Osteocyte (in vitro differentiated cells): Measurements from ENCODE around the gene SLC16A12. TPM values are rescaled to one million over a fixed set of nuclear protein-coding genes. Genes with fewer than 3 reads are reported as not detected.
"Not testable (repeated sequence)": the region's sequence is repeated elsewhere in the genome, so short reads cannot be mapped to it uniquely, and the experiment has no call there.

Source experiments
- DNase-seq: peaks from one replicate; pipeline ENCODE4 v3.0.0; 2021; ENCODE audit warnings: mixed read lengths; ENCODE audit not compliant: unreplicated experiment; ENCODE audit errors: extremely low spot score
- H3K27ac Mint-ChIP-seq: one replicate; pipeline ENCODE4 v1.8.0; 2021; ENCODE audit warnings: mild to moderate bottlenecking, mixed read lengths; ENCODE audit not compliant: unreplicated experiment
- H3K27me3 Mint-ChIP-seq: one replicate; pipeline ENCODE4 v1.8.0; 2021; ENCODE audit warnings: mixed read lengths; ENCODE audit not compliant: unreplicated experiment
- H3K36me3 Mint-ChIP-seq: one replicate; pipeline ENCODE4 v1.8.0; 2021; ENCODE audit warnings: mixed read lengths; ENCODE audit not compliant: unreplicated experiment
- H3K4me1 Mint-ChIP-seq: one replicate; pipeline ENCODE4 v1.8.0; 2021; ENCODE audit warnings: mixed read lengths; ENCODE audit not compliant: unreplicated experiment
- H3K4me3 Mint-ChIP-seq: one replicate; pipeline ENCODE4 v1.8.0; 2021; ENCODE audit warnings: mild to moderate bottlenecking, moderate library complexity, mixed read lengths; ENCODE audit not compliant: unreplicated experiment
- H3K9me3 Mint-ChIP-seq: one replicate; pipeline ENCODE4 v1.8.0; 2021; ENCODE audit warnings: mixed read lengths; ENCODE audit not compliant: unreplicated experiment
- CTCF ChIP-seq: fragments of 200-600 bp; sonication (generic); IDR thresholded peaks from 2 replicates; pipeline ENCODE4 v1.5.0; 2021; ENCODE audit warnings: antibody characterized with exemption, mild to moderate bottlenecking, moderate library complexity
- total RNA-seq: library from RNA; stranded (reverse); gene quantifications from 2 replicates; pipeline ENCODE4 v1.2.1, GENCODE V29; 2021

SLC16A12 gene
- total RNA-seq, 1 donor from 2014 or later = 8.4 TPM

- H3K27me3 Mint-ChIP-seq = no peaks in the 10 kb centered on the region
- DNase-seq = no peak
- H3K4me1 Mint-ChIP-seq = peaks cover 24% of the 10 kb centered on the region
- H3K27ac Mint-ChIP-seq = no peak overlapping the region
- H3K4me3 Mint-ChIP-seq = no peak overlapping the region
- no peaks in the 10 kb centered on the region for H3K9me3 Mint-ChIP-seq
- TF ChIP-seq CTCF = peak; percentile 17
- peaks cover 3% of the 10 kb centered on the region for H3K36me3 Mint-ChIP-seq
Observed at GRCh38 chr10:89454561-89455347, 80.6 kb downstream of the SLC16A12 start.

- H3K4me3 Mint-ChIP-seq = no peak overlapping the region
- H3K9me3 Mint-ChIP-seq = peaks cover 4% of the 10 kb centered on the region
- H3K4me1 Mint-ChIP-seq = peaks cover 3% of the 10 kb centered on the region
- peaks cover 9% of the 10 kb centered on the region for H3K36me3 Mint-ChIP-seq
- no peaks in the 10 kb centered on the region for H3K27me3 Mint-ChIP-seq
- no peak overlapping the region for H3K27ac Mint-ChIP-seq
- no peak for TF ChIP-seq CTCF
- no peak for DNase-seq
Observed at GRCh38 chr10:89452193-89452592, 83.2 kb downstream of the SLC16A12 start.

- no peak for TF ChIP-seq CTCF
- Mint-ChIP-seq H3K27me3 (no peaks in the 10 kb centered on the region), H3K9me3 (peaks cover 8% of the 10 kb centered on the region), H3K36me3 (peaks cover 10% of the 10 kb centered on the region), H3K4me3 (no peak overlapping the region), H3K4me1 (peaks cover 2% of the 10 kb centered on the region), H3K27ac (no peak overlapping the region)
- DNase-seq = no peak
Observed at GRCh38 chr10:89450901-89451300, 84.5 kb downstream of the SLC16A12 start.

- not testable (repeated sequence) for H3K27me3 Mint-ChIP-seq, H3K27ac Mint-ChIP-seq, DNase-seq, H3K36me3 Mint-ChIP-seq, H3K4me1 Mint-ChIP-seq, H3K4me3 Mint-ChIP-seq
- peaks cover 12% of the 10 kb centered on the region for H3K9me3 Mint-ChIP-seq
Observed at GRCh38 chr10:89444819-89445218, 90.6 kb downstream of the SLC16A12 start.

- Mint-ChIP-seq H3K36me3 (peaks cover 8% of the 10 kb centered on the region), H3K4me3 (no peak overlapping the region), H3K9me3 (peaks cover 9% of the 10 kb centered on the region), H3K27ac (no peak overlapping the region), H3K27me3 (no peaks in the 10 kb centered on the region), H3K4me1 (no peaks in the 10 kb centered on the region)
- DNase-seq = no peak
- TF ChIP-seq CTCF = no peak
Observed at GRCh38 chr10:89442289-89442688, 93.1 kb downstream of the SLC16A12 start.
